ENCODE measurements around the gene DAG1. TPM values are rescaled to one million over a fixed set of nuclear protein-coding genes. Genes with fewer than 3 reads are reported as not detected.

DAG1 gene
- polyA plus RNA-seq, 1 donor (not counting 4 experiments of a cell fraction or from before 2014, with no cell fraction given): 22.0 TPM

- Histone ChIP-seq H3K27me3 (ENCODE audit: control insufficient read depth, extremely low read depth, insufficient read depth, low read length) (no peaks in the 10 kb centered on the region), H4K20me1 (ENCODE audit: control insufficient read depth, extremely low read depth, insufficient read depth, low read length) (no peaks in the 10 kb centered on the region)
- peak; percentile 23 for FAIRE-seq
Observed at GRCh38 chr3:49519916-49520385, 49.9 kb downstream of the DAG1 start.

GRCh38 chr3:49523756-49524747 is 54.0 kb downstream of the DAG1 start:
- no peaks in the 10 kb centered on the region for H3K27me3 ChIP-seq (ENCODE audit: control insufficient read depth, extremely low read depth, insufficient read depth, low read length)
- H3K79me2 ChIP-seq (ENCODE audit: control insufficient read depth, insufficient read depth, low read length): no peaks in the 10 kb centered on the region
- no peaks in the 10 kb centered on the region for H3K9me3 ChIP-seq (ENCODE audit: control insufficient read depth, low read depth, low read length)
- DNase-seq (ENCODE audit: low read depth, low spot score) (peak; percentile 30), FAIRE-seq (peak; percentile 91)
- peaks cover 22% of the 10 kb centered on the region for H3K4me1 ChIP-seq (ENCODE audit: control insufficient read depth, extremely low read depth, insufficient read depth, low read length)
- peak overlapping the region; percentile 71 for H3K4me2 ChIP-seq (ENCODE audit: control insufficient read depth, extremely low read depth, insufficient read depth, low read depth, low read length)
- peak overlapping the region; percentile 61 for H3K27ac ChIP-seq (ENCODE audit: control insufficient read depth, insufficient read depth, low read length)
- peaks cover 0 to 3% of the 10 kb centered on the region in 2 experiments for H3K36me3 ChIP-seq (ENCODE audit: control insufficient read depth in 2 of 2, extremely low read depth in 1 of 2, insufficient read depth in 2 of 2, low read length in 2 of 2)
- no peak overlapping the region for H2AFZ ChIP-seq (ENCODE audit: control insufficient read depth, low read length)
- no peaks in the 10 kb centered on the region for H3K9me1 ChIP-seq (ENCODE audit: control insufficient read depth, extremely low read depth, insufficient read depth, low read length)
- peak overlapping the region in 1 of 3 experiments; percentile 9 for H3K4me3 ChIP-seq (ENCODE audit: control insufficient read depth in 2 of 3, extremely low read depth in 1 of 3, insufficient read depth in 2 of 3, low read depth in 1 of 3, low read length in 3 of 3)
- TF ChIP-seq EZH2 (IDR thresholded peaks at IDR 0.05; ENCODE audit: low read length) (no peak), CTCF (optimal IDR thresholded peaks at IDR 0.05 in 1 of 3, IDR thresholded peaks at IDR 0.05 in 1 of 3, conservative IDR thresholded peaks at IDR 0.05 in 1 of 3; ENCODE audit: extremely low read depth in 1 of 3, insufficient read depth in 2 of 3, low read length in 3 of 3) (no peak)
- dilution Hi-C loops (cut with MboI; ENCODE audit: extremely low pct_ligation_motif_present, low sequenced_read_pairs): no loop called here
- H3K9ac ChIP-seq (ENCODE audit: control insufficient read depth, extremely low read depth, insufficient read depth, low read length): no peak overlapping the region
- no peaks in the 10 kb centered on the region for H4K20me1 ChIP-seq (ENCODE audit: control insufficient read depth, extremely low read depth, insufficient read depth, low read length)

More at GRCh38 chr3:49519916-49520385, 49.9 kb downstream of the DAG1 start:
- TF ChIP-seq CTCF (optimal IDR thresholded peaks at IDR 0.05 in 1 of 3, IDR thresholded peaks at IDR 0.05 in 1 of 3, conservative IDR thresholded peaks at IDR 0.05 in 1 of 3; ENCODE audit: extremely low read depth in 1 of 3, insufficient read depth in 2 of 3, low read length in 3 of 3): no peak
- Histone ChIP-seq H3K9ac (ENCODE audit: control insufficient read depth, extremely low read depth, insufficient read depth, low read length) (no peak overlapping the region), H3K4me2 (ENCODE audit: control insufficient read depth, extremely low read depth, insufficient read depth, low read depth, low read length) (no peak overlapping the region), H3K79me2 (ENCODE audit: control insufficient read depth, insufficient read depth, low read length) (no peaks in the 10 kb centered on the region), H2AFZ (ENCODE audit: control insufficient read depth, low read length) (no peak overlapping the region), H3K27ac (ENCODE audit: control insufficient read depth, insufficient read depth, low read length) (no peak overlapping the region), H3K36me3 (ENCODE audit: control insufficient read depth in 2 of 2, extremely low read depth in 1 of 2, insufficient read depth in 2 of 2, low read length in 2 of 2) (peaks cover 8 to 9% of the 10 kb centered on the region in 2 experiments), H3K4me3 (ENCODE audit: control insufficient read depth in 2 of 3, extremely low read depth in 1 of 3, insufficient read depth in 2 of 3, low read depth in 1 of 3, low read length in 3 of 3) (no peak overlapping the region), H3K9me1 (ENCODE audit: control insufficient read depth, extremely low read depth, insufficient read depth, low read length) (no peaks in the 10 kb centered on the region), H3K9me3 (ENCODE audit: control insufficient read depth, low read depth, low read length) (no peaks in the 10 kb centered on the region), H3K4me1 (ENCODE audit: control insufficient read depth, extremely low read depth, insufficient read depth, low read length) (peaks cover 19% of the 10 kb centered on the region)
- no peak for DNase-seq (ENCODE audit: low read depth, low spot score)
- dilution Hi-C loops (cut with MboI; ENCODE audit: extremely low pct_ligation_motif_present, low sequenced_read_pairs): no loop called here

All from keratinocyte (primary cell).